HepG2 (cell line): Measurements from ENCODE around the gene SLC43A1. TPM values are rescaled to one million over a fixed set of nuclear protein-coding genes. Genes with fewer than 3 reads are reported as not detected.
A peak's percentile ranks its signal among the peaks of the same experiment; 100 is the strongest.

Experiments used
- ARNT ChIP-seq: fragments of 450-650 bp; IDR thresholded peaks from 2 replicates; pipeline ENCODE4 v1.6.1; 2017
- ERF ChIP-seq: IDR thresholded peaks from 2 replicates; pipeline ENCODE4 v1.6.1; 2018; ENCODE audit warnings: missing biosample characterization, missing genetic modification reagents
- ETV5 ChIP-seq: IDR thresholded peaks from 2 replicates; pipeline ENCODE4 v1.6.1; 2018; ENCODE audit warnings: missing biosample characterization, missing genetic modification reagents, inconsistent platforms, borderline replicate concordance
- GATAD2A ChIP-seq: IDR thresholded peaks from 2 replicates; pipeline ENCODE4 v1.6.1; 2016
- HDAC1 ChIP-seq: sonication (generic); formaldehyde crosslinking; IDR thresholded peaks from 2 replicates; pipeline ENCODE4 v1.5.1; 2020; ENCODE audit warnings: mild to moderate bottlenecking, missing genetic modification reagents
- KAT8 ChIP-seq: IDR thresholded peaks from 2 replicates; pipeline ENCODE4 v1.6.1; 2016; ENCODE audit warnings: missing genetic modification reagents, missing compliant biosample characterization
- PHF5A ChIP-seq: IDR thresholded peaks from one replicate; pipeline ENCODE4 v1.6.1; 2018; ENCODE audit warnings: low read depth, missing genetic modification reagents; ENCODE audit not compliant: unreplicated experiment
- ZNF33B ChIP-seq: sonication (generic); formaldehyde crosslinking; IDR thresholded peaks from 2 replicates; pipeline ENCODE4 v1.5.1; 2020; ENCODE audit warnings: mild to moderate bottlenecking, missing genetic modification reagents
- ZNF569 ChIP-seq: sonication (generic); formaldehyde crosslinking; IDR thresholded peaks from 2 replicates; pipeline ENCODE4 v1.5.0; 2020; ENCODE audit warnings: mild to moderate bottlenecking, missing genetic modification reagents, moderate library complexity, borderline replicate concordance
- ZNF629 ChIP-seq: sonication (generic); formaldehyde crosslinking; conservative IDR thresholded peaks from 2 replicates; pipeline ENCODE4 v1.5.0; 2020; ENCODE audit warnings: missing genetic modification reagents
- ZNF792 ChIP-seq: IDR thresholded peaks from 2 replicates; pipeline ENCODE4 v1.6.1; 2016
- polyA plus RNA-seq, 8 experiments: library from polyadenylated mRNA; depleted of rRNA in 3 of 8; stranded (reverse) in 7 of 8; unstranded in 1 of 8; fragments of >200 nt; fragmentation: Illumina TruSeq in 4 of 8; extraction: Trizol in 4 of 8; gene quantifications; 2 replicates each; pipeline versions ENCODE4 v1.2.1 to v1.2.3, GENCODE V29; 2011 to 2016; ENCODE audit warnings: low read depth in 4 of 8, missing spikeins in 1 of 8, mixed read lengths in 1 of 8; ENCODE audit not compliant: insufficient read depth in 1 of 8
- total RNA-seq, 5 experiments: library from RNA; depleted of rRNA; stranded (reverse); fragments of >200 nt; fragmentation: Illumina TruSeq; extraction: Trizol; gene quantifications; 2 replicates each; pipeline ENCODE4 v1.2.3, GENCODE V29; 2016; ENCODE audit warnings: low read depth in 1 of 5
- TF ChIP-seq, protein P1 (sequence below): IDR thresholded peaks from 2 replicates; pipeline ENCODE4 v1.6.1; 2016; ENCODE audit warnings: low read depth, borderline replicate concordance
- TF ChIP-seq, protein P2 (sequence below): IDR thresholded peaks from 2 replicates; pipeline ENCODE4 v1.6.1; 2012; ENCODE audit warnings: low read length, improper control_type of control experiment
- TF ChIP-seq, protein P3 (sequence below): sonication (generic); formaldehyde crosslinking; IDR thresholded peaks from 2 replicates; pipeline ENCODE4 v1.4.0; 2020; ENCODE audit warnings: missing genetic modification reagents
- TF ChIP-seq, protein P4 (sequence below): sonication (generic); formaldehyde crosslinking; IDR thresholded peaks from 2 replicates; pipeline ENCODE4 v1.5.1; 2020; ENCODE audit warnings: missing genetic modification reagents, mild to moderate bottlenecking, borderline replicate concordance
- TF ChIP-seq, protein P5 (sequence below): sonication (generic); formaldehyde crosslinking; IDR thresholded peaks from 2 replicates; pipeline ENCODE4 v1.5.1; 2020; ENCODE audit warnings: mild to moderate bottlenecking, missing genetic modification reagents, moderate library complexity
- TF ChIP-seq, protein P6 (sequence below): IDR thresholded peaks from 2 replicates; pipeline ENCODE4 v1.6.1; 2012; ENCODE audit warnings: inconsistent platforms

Gene SLC43A1
- total and polyA plus RNA-seq, 2 of the 13 experiments (the other 11 are each of a cell fraction or from before 2014, with no cell fraction given), result 72.3 to 87.6 TPM

DNA sequence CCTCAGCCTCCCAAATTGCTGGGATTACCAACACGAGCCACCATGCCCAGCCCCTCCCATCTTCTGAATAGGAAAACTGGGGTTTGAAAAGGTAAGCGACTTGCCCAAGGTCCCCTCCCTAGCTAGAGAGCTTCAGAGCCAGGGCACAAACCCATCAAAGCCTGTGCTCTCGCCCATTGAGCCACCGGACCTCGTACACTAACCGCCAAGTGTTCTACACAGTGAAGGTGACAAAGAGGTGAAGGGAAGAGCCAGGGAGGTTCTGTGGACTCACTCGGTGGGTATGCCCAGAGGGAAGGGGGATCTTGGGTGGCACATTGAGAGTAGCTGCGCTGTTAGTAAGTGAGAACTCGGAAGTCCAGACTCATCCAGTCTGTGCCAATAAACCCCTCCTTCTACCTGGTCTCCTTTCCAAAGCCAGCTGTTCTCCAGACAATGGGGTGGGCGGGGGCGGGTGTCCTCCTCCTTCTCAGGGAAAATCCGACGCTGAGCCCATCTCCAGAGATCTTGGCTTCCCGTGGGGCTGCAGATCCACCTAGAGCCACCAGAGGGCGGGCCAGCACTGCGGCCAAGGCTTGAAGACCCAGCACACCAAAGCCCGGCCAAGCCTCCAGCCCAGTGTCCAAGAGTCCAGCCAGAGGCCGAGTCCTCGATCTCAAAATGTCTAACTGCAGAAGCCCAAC, 58.4 kb downstream of the SLC43A1 start (continued):
- TF ChIP-seq, protein P1, sequence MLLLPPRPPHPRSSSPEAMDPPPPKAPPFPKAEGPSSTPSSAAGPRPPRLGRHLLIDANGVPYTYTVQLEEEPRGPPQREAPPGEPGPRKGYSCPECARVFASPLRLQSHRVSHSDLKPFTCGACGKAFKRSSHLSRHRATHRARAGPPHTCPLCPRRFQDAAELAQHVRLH (CRISPR knock-in tag), result peak; percentile 76
- peak; percentile 53; the same call in 1 of the 2 replicates for TF ChIP-seq ZNF792 (CRISPR knock-in tag)
- TF ChIP-seq, protein P2, sequence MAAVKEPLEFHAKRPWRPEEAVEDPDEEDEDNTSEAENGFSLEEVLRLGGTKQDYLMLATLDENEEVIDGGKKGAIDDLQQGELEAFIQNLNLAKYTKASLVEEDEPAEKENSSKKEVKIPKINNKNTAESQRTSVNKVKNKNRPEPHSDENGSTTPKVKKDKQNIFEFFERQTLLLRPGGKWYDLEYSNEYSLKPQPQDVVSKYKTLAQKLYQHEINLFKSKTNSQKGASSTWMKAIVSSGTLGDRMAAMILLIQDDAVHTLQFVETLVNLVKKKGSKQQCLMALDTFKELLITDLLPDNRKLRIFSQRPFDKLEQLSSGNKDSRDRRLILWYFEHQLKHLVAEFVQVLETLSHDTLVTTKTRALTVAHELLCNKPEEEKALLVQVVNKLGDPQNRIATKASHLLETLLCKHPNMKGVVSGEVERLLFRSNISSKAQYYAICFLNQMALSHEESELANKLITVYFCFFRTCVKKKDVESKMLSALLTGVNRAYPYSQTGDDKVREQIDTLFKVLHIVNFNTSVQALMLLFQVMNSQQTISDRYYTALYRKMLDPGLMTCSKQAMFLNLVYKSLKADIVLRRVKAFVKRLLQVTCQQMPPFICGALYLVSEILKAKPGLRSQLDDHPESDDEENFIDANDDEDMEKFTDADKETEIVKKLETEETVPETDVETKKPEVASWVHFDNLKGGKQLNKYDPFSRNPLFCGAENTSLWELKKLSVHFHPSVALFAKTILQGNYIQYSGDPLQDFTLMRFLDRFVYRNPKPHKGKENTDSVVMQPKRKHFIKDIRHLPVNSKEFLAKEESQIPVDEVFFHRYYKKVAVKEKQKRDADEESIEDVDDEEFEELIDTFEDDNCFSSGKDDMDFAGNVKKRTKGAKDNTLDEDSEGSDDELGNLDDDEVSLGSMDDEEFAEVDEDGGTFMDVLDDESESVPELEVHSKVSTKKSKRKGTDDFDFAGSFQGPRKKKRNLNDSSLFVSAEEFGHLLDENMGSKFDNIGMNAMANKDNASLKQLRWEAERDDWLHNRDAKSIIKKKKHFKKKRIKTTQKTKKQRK, result no peak
- TF ChIP-seq ZNF33B, result no peak
- TF ChIP-seq, protein P3, sequence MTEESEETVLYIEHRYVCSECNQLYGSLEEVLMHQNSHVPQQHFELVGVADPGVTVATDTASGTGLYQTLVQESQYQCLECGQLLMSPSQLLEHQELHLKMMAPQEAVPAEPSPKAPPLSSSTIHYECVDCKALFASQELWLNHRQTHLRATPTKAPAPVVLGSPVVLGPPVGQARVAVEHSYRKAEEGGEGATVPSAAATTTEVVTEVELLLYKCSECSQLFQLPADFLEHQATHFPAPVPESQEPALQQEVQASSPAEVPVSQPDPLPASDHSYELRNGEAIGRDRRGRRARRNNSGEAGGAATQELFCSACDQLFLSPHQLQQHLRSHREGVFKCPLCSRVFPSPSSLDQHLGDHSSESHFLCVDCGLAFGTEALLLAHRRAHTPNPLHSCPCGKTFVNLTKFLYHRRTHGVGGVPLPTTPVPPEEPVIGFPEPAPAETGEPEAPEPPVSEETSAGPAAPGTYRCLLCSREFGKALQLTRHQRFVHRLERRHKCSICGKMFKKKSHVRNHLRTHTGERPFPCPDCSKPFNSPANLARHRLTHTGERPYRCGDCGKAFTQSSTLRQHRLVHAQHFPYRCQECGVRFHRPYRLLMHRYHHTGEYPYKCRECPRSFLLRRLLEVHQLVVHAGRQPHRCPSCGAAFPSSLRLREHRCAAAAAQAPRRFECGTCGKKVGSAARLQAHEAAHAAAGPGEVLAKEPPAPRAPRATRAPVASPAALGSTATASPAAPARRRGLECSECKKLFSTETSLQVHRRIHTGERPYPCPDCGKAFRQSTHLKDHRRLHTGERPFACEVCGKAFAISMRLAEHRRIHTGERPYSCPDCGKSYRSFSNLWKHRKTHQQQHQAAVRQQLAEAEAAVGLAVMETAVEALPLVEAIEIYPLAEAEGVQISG (CRISPR knock-in tag), result peak; percentile 84
- TF ChIP-seq ETV5 (CRISPR knock-in tag), result no peak
- no peak for TF ChIP-seq ARNT
- TF ChIP-seq, protein P4, sequence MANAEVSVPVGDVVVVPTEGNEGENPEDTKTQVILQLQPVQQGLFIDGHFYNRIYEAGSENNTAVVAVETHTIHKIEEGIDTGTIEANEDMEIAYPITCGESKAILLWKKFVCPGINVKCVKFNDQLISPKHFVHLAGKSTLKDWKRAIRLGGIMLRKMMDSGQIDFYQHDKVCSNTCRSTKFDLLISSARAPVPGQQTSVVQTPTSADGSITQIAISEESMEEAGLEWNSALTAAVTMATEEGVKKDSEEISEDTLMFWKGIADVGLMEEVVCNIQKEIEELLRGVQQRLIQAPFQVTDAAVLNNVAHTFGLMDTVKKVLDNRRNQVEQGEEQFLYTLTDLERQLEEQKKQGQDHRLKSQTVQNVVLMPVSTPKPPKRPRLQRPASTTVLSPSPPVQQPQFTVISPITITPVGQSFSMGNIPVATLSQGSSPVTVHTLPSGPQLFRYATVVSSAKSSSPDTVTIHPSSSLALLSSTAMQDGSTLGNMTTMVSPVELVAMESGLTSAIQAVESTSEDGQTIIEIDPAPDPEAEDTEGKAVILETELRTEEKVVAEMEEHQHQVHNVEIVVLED (CRISPR knock-in tag), result peak; percentile 45; the same call in 1 of the 2 replicates
- TF ChIP-seq GATAD2A (CRISPR knock-in tag), result peak; percentile 51
- TF ChIP-seq ZNF629, result no peak
- TF ChIP-seq, protein P5, sequence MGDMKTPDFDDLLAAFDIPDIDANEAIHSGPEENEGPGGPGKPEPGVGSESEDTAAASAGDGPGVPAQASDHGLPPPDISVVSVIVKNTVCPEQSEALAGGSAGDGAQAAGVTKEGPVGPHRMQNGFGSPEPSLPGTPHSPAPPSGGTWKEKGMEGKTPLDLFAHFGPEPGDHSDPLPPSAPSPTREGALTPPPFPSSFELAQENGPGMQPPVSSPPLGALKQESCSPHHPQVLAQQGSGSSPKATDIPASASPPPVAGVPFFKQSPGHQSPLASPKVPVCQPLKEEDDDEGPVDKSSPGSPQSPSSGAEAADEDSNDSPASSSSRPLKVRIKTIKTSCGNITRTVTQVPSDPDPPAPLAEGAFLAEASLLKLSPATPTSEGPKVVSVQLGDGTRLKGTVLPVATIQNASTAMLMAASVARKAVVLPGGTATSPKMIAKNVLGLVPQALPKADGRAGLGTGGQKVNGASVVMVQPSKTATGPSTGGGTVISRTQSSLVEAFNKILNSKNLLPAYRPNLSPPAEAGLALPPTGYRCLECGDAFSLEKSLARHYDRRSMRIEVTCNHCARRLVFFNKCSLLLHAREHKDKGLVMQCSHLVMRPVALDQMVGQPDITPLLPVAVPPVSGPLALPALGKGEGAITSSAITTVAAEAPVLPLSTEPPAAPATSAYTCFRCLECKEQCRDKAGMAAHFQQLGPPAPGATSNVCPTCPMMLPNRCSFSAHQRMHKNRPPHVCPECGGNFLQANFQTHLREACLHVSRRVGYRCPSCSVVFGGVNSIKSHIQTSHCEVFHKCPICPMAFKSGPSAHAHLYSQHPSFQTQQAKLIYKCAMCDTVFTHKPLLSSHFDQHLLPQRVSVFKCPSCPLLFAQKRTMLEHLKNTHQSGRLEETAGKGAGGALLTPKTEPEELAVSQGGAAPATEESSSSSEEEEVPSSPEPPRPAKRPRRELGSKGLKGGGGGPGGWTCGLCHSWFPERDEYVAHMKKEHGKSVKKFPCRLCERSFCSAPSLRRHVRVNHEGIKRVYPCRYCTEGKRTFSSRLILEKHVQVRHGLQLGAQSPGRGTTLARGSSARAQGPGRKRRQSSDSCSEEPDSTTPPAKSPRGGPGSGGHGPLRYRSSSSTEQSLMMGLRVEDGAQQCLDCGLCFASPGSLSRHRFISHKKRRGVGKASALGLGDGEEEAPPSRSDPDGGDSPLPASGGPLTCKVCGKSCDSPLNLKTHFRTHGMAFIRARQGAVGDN, result peak; percentile 87
- TF ChIP-seq ZNF569 (CRISPR knock-in tag), result no peak
- TF ChIP-seq, protein P6, sequence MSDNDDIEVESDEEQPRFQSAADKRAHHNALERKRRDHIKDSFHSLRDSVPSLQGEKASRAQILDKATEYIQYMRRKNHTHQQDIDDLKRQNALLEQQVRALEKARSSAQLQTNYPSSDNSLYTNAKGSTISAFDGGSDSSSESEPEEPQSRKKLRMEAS, result 0 out of 2 replicates have a peak, but pooled peaks have one; percentile 49
- peak; percentile 62; the same call in 1 of the 2 replicates for TF ChIP-seq KAT8 (CRISPR knock-in tag)
- no peak for TF ChIP-seq HDAC1 (CRISPR knock-in tag)
- TF ChIP-seq ERF (CRISPR knock-in tag), result 0 out of 2 replicates have a peak, but pooled peaks have one; percentile 50
- TF ChIP-seq PHF5A (CRISPR knock-in tag), result no peak
